Measurements from ENCODE around the gene EIF4G1.

- TF ChIP-seq, protein P1, sequence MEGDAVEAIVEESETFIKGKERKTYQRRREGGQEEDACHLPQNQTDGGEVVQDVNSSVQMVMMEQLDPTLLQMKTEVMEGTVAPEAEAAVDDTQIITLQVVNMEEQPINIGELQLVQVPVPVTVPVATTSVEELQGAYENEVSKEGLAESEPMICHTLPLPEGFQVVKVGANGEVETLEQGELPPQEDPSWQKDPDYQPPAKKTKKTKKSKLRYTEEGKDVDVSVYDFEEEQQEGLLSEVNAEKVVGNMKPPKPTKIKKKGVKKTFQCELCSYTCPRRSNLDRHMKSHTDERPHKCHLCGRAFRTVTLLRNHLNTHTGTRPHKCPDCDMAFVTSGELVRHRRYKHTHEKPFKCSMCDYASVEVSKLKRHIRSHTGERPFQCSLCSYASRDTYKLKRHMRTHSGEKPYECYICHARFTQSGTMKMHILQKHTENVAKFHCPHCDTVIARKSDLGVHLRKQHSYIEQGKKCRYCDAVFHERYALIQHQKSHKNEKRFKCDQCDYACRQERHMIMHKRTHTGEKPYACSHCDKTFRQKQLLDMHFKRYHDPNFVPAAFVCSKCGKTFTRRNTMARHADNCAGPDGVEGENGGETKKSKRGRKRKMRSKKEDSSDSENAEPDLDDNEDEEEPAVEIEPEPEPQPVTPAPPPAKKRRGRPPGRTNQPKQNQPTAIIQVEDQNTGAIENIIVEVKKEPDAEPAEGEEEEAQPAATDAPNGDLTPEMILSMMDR (IDR thresholded peaks at IDR 0.05) = no peak
- no peak for TF ChIP-seq POLR2A (IDR thresholded peaks at IDR 0.05)
These were observed 2.8 kb downstream of the EIF4G1 start for GRCh38 chr3:184317201-184317600.

Data from sigmoid colon (tissue), 3 donors.